NCI-H1105 treated with DMSO at 0.1 percent for 48 hours (cell line): ENCODE data around the gene YIF1A.

Experiments
- DNase-seq: peaks from one replicate; lab custom pipeline; 2025; lab: John Stamatoyannopoulos, UW

The YIF1A gene

DNA sequence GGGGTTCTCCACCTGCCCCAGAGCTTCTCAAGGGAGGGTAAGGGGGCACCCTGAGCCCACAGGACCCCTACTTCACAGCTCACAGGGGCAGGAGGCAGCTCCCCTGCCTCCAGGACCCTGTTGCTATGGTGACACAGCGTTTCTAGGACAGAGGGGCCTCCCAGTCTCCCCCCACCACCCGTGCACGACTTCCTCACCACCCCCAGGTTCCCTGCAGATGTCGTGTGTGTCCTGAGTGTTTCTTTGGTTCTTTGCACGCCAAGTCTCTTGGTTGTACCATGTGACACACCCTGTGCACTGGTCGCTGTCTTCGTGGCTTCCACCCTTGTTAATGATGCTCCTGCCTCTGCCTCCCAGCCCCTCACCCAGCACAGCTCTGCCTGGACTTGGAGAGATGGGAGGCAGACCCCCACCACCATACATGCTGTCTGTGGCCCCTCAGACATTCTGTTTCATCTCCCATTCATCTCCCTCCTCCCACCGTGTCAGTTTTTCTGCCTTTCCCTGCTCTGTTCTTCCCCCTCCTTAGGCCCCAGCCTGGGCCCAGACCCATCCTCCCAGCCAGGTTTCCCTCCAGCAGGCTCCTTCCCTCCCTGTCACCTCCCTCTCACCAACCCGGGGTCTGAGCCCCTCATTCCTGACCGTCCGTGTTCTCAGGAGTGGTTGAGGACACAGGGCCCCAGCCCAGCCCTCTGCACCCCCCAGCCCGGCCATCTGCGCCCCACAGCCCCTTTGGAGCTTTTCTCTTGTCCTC, 45.0 kb downstream of the YIF1A start:
- no peak for DNase-seq

DNA sequence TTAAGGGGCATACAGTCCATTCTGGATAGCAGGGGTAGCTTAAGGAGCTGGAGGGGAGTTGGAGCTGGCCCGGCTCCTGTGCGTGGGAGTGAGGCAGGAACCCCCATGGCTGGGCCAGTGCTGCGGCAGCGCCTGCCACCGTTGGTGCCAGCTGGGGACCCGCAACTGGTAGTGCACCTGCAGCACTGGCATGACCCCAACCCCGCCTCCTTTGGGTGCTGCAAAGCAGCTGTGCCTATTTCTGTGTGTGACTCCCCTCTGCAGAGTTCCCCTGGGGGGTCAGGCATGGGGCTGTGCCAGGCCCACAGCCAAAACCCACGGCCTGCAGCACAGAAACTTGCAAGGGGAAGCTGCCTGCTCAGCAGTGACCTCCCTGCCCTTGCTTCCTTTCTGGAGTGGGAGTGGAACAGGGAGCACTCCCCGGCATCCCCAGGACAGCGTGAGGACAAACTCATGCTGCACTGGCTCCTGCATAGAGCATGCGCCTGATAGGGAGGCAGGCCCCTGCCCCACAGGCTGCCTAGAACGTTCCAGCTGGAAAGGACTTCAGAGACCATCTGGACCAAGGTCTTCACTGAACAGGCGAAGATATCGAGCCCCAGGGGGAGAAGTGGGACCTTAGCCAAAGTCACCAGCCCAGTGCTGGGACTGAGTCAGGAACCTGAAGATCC, 46.7 kb downstream of the YIF1A start:
- no peak for DNase-seq

GRCh38 chr11:66240781-66241136, 48.2 kb downstream of the YIF1A start:
- no peak for DNase-seq

DNA sequence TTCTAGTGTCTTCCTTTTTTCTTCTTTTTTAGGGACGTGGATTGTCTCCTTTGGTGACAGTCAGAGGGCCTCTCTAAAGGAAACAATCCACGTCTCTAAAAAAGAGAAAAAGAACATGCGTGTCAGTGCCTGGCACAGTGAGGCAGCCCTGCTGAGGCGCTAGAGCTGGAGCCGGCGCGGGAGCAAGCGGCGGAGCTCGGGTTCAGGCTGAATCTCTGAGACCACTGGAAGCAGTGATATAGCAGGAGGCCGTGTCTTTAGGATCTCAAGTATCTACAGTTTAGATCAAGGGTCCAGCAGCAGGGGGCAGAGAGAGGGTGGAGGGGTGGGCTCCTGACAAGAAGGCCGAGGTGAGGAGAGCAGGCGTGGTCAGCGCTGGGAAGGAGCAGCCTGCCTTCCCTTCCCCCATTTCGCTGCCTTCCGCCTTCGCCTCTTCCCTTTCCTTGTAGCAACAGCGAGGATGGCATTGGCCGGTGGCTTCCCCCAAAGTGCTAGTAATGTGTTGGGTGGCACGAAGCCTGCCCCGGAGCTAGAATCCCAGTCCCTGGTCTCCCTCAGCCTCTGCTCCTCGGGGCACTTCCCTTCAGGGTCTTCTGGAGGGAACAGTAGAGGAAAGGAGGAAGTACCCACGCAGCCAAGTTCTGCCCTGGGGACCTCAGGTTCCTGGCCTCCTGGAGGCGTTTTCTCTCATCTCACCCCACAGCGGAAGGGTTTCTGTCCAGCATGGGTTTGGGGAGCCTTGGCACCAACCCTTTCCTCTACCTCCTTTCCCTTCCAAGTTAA, 48.8 kb downstream of the YIF1A start:
- no peak for DNase-seq

DNA sequence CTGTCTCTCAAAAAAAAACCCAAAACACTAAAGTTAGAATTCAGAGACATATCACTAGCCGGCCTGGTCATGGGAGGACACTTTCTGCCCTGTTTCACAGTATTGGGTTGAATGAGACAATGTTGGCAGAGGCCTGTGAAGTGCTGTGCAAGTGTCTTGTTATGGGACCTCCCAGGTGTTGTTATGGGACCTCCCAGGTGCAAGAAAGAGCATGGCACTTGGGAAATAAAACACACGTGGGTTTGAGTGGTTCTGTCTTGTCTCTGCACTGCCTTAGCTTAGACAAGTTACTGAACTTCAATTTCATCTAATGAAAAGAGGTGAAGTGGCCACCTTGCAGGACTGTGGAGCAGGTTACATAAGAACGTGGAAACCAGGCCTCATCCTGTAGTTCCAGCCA, 49.4 kb downstream of the YIF1A start:
- no peak for DNase-seq

GRCh38 chr11:66238786-66239413, 50.0 kb downstream of the YIF1A start:
- no peak for DNase-seq

DNA sequence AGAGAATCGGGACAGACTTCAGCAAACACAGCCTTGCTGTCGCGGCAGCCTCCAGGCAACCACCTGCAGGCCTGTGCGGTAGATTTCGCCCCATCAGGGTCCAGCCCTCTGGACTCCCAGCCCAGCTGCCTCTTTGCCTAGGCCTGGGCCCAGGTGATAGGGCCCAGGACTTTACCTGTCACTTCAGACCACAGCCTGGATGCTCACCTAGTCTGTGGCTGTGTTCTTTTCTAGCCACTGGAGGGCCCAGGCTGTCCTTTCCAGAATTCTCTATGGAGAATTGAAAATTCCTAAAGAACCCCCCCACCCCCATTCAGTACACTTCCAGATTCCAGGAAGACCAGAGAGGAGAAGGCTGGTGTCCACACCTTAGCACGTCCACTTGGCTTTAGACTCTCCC, 51.1 kb downstream of the YIF1A start:
- no peak for DNase-seq

DNA sequence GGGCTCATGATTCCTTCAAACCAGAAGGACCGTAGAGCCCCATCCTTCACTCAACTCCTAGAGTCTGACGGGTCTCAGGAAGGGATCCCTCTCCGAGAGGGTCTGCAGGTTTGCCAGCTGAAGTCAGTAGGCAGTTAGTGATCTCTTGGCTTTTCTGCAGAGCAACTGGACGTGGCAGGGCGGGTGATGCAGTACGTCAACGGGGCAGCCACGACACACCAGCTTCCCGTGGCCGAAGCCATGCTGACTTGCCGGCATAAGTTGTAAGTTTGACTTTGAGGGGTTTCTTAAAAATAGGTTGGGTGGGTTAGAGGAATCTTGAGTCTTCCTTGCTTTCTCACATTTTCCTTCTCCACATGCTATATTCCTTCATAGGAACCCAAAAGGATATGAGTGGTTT, 53.8 kb downstream of the YIF1A start:
- no peak for DNase-seq
